ENCODE data around the gene SFTPB. TPM values are rescaled to one million over a fixed set of nuclear protein-coding genes. Genes with fewer than 3 reads are reported as not detected.
"Not testable (repeated sequence)": the region's sequence is repeated elsewhere in the genome, so short reads cannot be mapped to it uniquely, and the experiment has no call there.

Gene SFTPB
- total RNA-seq, 1 donor from 2014 or later, result not detected

DNA sequence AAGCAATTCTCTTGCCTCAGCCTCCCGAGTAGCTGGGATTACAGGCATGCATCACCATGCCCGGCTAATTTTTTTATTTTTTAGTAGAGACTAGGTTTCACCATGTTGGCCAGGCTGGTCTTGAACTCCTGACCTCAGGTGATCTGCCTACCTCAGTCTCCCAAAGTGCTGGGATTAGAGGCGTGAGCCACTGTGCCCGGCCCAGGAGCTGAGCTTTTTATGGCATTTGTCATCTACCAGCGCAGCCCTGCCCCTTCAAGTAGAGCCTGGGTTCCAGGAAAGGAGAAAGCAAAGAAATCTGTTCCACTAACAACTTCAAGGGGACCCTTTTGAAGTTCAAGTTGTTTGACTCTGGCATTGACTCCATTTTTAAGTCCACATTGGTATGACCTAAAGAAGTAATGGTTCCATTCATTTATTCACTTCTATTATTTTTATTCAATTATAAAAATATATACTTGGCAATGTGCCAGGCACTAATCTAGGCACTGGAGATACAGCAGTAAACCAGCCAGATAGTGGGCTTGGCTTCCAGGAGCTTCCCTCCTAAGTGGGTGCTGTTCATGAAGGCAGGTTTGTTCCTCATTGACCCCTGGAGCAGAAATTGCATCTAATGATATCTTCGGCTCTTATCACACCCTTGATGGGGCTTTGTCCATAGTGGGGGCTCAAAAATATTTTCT lies 8.0 kb upstream of the SFTPB start:
- no peak for TF ChIP-seq POLR2A (IDR thresholded peaks at IDR 0.05)
- no peak for TF ChIP-seq CTCF (IDR thresholded peaks at IDR 0.05)
- no peak for TF ChIP-seq POLR2AphosphoS5 (IDR thresholded peaks at IDR 0.05; ENCODE audit: insufficient read depth in 1 of 2, low read depth in 1 of 2)
- Histone ChIP-seq H3K4me3 (no peak overlapping the region), H3K27ac (no peak overlapping the region), H3K36me3 (no peaks in the 10 kb centered on the region), H3K9me3 (no peaks in the 10 kb centered on the region), H3K4me1 (peaks cover 12% of the 10 kb centered on the region), H3K27me3 (no peaks in the 10 kb centered on the region)
- intact Hi-C loops (cut with DNase I), result no loop called here
- no peak for DNase-seq (ENCODE audit: extremely low spot score in 2 of 2)

DNA sequence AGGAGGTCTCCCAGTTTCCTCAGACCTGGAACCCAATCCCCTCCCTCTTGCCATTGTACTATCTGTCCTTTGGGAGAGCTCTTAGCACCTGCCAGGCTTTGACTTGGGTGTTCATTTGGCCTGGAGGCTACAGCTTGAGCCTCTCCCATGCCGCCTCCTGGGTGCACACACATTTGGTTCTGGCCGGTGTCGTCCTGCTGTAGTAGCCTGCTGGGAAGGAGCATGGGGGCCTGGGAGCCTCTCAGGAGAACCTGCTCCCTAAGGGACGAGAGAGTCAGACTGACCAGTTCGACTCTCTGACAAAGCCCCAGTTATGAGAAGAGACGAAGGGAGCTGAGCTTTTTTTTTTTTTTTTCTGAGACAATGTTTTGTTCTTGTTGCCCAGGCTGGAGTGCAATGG lies 7.4 kb upstream of the SFTPB start:
- DNase-seq (ENCODE audit: extremely low spot score in 2 of 2), result no peak
- Histone ChIP-seq H3K27ac (no peak overlapping the region), H3K4me3 (no peak overlapping the region), H3K9me3 (no peaks in the 10 kb centered on the region), H3K27me3 (no peaks in the 10 kb centered on the region), H3K36me3 (no peaks in the 10 kb centered on the region), H3K4me1 (peaks cover 12% of the 10 kb centered on the region)
- no peak for TF ChIP-seq CTCF (IDR thresholded peaks at IDR 0.05)
- TF ChIP-seq POLR2A (IDR thresholded peaks at IDR 0.05), result no peak
- no peak for TF ChIP-seq POLR2AphosphoS5 (IDR thresholded peaks at IDR 0.05; ENCODE audit: insufficient read depth in 1 of 2, low read depth in 1 of 2)
- intact Hi-C loops (cut with DNase I), result no loop called here

GRCh38 chr2:85674417-85674816 lies 6.4 kb upstream of the SFTPB start:
- TF ChIP-seq CTCF (IDR thresholded peaks at IDR 0.05) (no peak), POLR2AphosphoS5 (IDR thresholded peaks at IDR 0.05; ENCODE audit: insufficient read depth in 1 of 2, low read depth in 1 of 2) (no peak), POLR2A (IDR thresholded peaks at IDR 0.05) (no peak)
- no peaks in the 10 kb centered on the region for H3K27me3 ChIP-seq
- intact Hi-C loops (cut with DNase I), result no loop called here
- H3K9me3 ChIP-seq, result no peaks in the 10 kb centered on the region
- no peak for DNase-seq (ENCODE audit: extremely low spot score in 2 of 2)
- H3K4me1 ChIP-seq, result peaks cover 11% of the 10 kb centered on the region
- no peaks in the 10 kb centered on the region for H3K36me3 ChIP-seq
- no peak overlapping the region for H3K27ac ChIP-seq
- no peak overlapping the region for H3K4me3 ChIP-seq

- no peaks in the 10 kb centered on the region for H3K27me3 ChIP-seq
- no peaks in the 10 kb centered on the region for H3K36me3 ChIP-seq
- H3K27ac ChIP-seq, result no peak overlapping the region
- no peak overlapping the region for H3K4me3 ChIP-seq
- intact Hi-C loops (cut with DNase I), result no loop called here
- H3K9me3 ChIP-seq, result no peaks in the 10 kb centered on the region
- TF ChIP-seq CTCF (IDR thresholded peaks at IDR 0.05) (no peak), POLR2A (IDR thresholded peaks at IDR 0.05) (no peak), POLR2AphosphoS5 (IDR thresholded peaks at IDR 0.05; ENCODE audit: insufficient read depth in 1 of 2, low read depth in 1 of 2) (no peak)
- peaks cover 6% of the 10 kb centered on the region for H3K4me1 ChIP-seq
- no peak for DNase-seq (ENCODE audit: extremely low spot score in 2 of 2)
Observed at GRCh38 chr2:85673716-85674375, 5.8 kb upstream of the SFTPB start.

- intact Hi-C loops (cut with DNase I), result no loop called here
- no peaks in the 10 kb centered on the region for H3K9me3 ChIP-seq
- H3K27ac ChIP-seq, result no peak overlapping the region
- H3K36me3 ChIP-seq, result no peaks in the 10 kb centered on the region
- DNase-seq (ENCODE audit: extremely low spot score in 2 of 2), result no peak
- no peaks in the 10 kb centered on the region for H3K4me1 ChIP-seq
- no peaks in the 10 kb centered on the region for H3K27me3 ChIP-seq
- TF ChIP-seq POLR2AphosphoS5 (IDR thresholded peaks at IDR 0.05; ENCODE audit: insufficient read depth in 1 of 2, low read depth in 1 of 2) (no peak), CTCF (IDR thresholded peaks at IDR 0.05) (no peak), POLR2A (IDR thresholded peaks at IDR 0.05) (no peak)
- H3K4me3 ChIP-seq, result no peak overlapping the region
Observed at GRCh38 chr2:85672456-85672855, 4.5 kb upstream of the SFTPB start.

- DNase-seq (ENCODE audit: extremely low spot score in 2 of 2); H3K36me3 ChIP-seq; H3K9me3 ChIP-seq; H3K27ac ChIP-seq; H3K4me1 ChIP-seq; H3K27me3 ChIP-seq; H3K4me3 ChIP-seq; intact Hi-C loops (cut with DNase I): not testable (repeated sequence)
Observed at GRCh38 chr2:85670416-85670815, 2.4 kb upstream of the SFTPB start.

All from vagina (tissue), 2 donors.